Epidermal melanocyte (primary cell): ENCODE results near the gene AKR7A2.
"Not testable (repeated sequence)": the region's sequence is repeated elsewhere in the genome, so short reads cannot be mapped to it uniquely, and the experiment has no call there.

ENCODE experiments used
- DNase-seq: peaks from one replicate; pipeline ENCODE4 v3.0.0; 2011; ENCODE audit warnings: low spot score; ENCODE audit not compliant: insufficient read length

Gene AKR7A2

GRCh38 chr1:19268445-19268844, 43.5 kb downstream of the AKR7A2 start:
- DNase-seq = no peak

- DNase-seq = no peak
Measured at GRCh38 chr1:19262744-19263143, 49.2 kb downstream of the AKR7A2 start.

GRCh38 chr1:19262047-19262446, 49.9 kb downstream of the AKR7A2 start:
- no peak for DNase-seq

DNA sequence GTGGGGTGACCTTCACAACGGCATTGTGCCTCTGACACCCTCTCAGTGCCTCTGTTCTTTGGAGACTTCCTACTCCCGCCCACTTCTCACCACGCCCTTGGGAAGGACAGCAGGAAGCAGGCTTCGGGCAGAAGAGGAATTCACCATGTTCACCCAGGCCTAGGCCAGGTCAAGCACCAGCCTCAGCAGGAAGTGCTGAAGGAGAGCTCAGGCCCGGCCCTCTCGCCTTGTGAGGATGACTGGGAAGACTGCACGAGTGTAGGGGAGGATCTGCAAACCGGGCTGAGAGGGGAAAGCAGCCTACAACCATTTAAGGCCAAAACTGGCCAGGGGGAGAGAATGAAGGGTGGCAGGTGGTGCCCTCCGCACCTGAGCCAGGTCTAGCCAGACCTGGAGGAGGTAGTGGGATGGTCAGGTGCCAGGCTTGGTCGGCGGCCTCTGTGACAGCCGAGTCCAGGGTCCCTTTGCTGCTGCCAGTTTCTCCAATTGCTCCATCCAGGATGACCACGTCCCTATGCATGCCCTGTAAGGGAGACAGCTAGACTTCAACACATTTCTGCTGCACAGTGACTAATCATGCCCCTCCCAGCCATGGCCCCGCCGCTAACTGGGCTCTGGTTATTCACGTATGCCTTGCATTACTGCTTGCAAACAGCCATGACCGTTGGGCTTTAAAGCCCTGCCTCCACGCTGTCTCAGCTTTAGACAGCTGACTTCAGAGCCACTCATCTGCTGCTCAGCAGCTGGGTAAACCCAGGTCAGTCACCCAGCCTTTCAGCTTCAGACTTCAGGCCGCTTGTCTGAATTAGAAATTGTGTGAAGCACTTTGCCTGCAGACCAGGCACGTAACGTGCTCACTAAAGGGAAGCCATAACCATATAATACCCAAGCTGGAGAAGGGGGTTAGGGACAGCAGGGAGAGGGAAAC, 51.5 kb downstream of the AKR7A2 start:
- no peak for DNase-seq

- DNase-seq = no peak
Measured at GRCh38 chr1:19258353-19258752, 53.6 kb downstream of the AKR7A2 start.

GRCh38 chr1:19257178-19257914, 54.6 kb downstream of the AKR7A2 start:
- no peak for DNase-seq

DNA sequence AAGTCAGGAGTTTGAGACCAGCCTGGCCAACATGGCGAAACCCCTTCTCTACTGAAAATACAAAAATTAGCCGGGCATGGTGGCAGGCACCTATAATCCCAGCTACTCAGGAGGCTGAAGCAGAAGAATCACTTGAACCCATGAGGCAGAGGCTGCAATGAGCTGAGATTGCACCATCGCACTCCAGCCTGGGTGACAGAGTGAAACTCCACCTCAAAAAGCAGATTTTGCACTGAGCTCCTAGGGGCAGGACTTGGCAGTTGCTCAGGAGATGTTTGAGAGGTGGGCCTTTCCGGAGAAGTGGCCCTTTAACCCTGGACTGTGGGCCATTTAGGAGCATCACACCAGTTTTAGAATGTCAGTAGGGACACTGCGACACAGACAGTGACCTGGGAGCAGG, 55.6 kb downstream of the AKR7A2 start:
- DNase-seq = not testable (repeated sequence)

- no peak for DNase-seq
Measured at GRCh38 chr1:19255288-19255687, 56.7 kb downstream of the AKR7A2 start.

GRCh38 chr1:19254416-19254815, 57.5 kb downstream of the AKR7A2 start:
- no peak for DNase-seq
